ENCODE results near the gene GAS7.

GAS7 gene

GRCh38 chr17:10029129-10029528 is 169.3 kb downstream of the GAS7 start:
- no peak for TF ChIP-seq GLIS3 (CRISPR knock-in tag; IDR thresholded peaks at IDR 0.05)
- TF ChIP-seq CREB5 (CRISPR knock-in tag; IDR thresholded peaks at IDR 0.05; ENCODE audit: low read depth) = no peak
- TF ChIP-seq ZFP30 (CRISPR knock-in tag; IDR thresholded peaks at IDR 0.05) = no peak
- TF ChIP-seq TCF4 (CRISPR knock-in tag; IDR thresholded peaks at IDR 0.05; ENCODE audit: borderline replicate concordance) = no peak
- no peak for TF ChIP-seq ZC3H10 (CRISPR knock-in tag; IDR thresholded peaks at IDR 0.05)
- no peak for TF ChIP-seq CSRNP3 (CRISPR knock-in tag; IDR thresholded peaks at IDR 0.05)
- TF ChIP-seq CSDC2 (CRISPR knock-in tag; IDR thresholded peaks at IDR 0.05) = no peak
- TF ChIP-seq ARNTL (CRISPR knock-in tag; IDR thresholded peaks at IDR 0.05; ENCODE audit: borderline replicate concordance, low read depth) = no peak
- no peak for TF ChIP-seq SNAI2 (CRISPR knock-in tag; IDR thresholded peaks at IDR 0.05)
- no peak for TF ChIP-seq PPARA (CRISPR knock-in tag; IDR thresholded peaks at IDR 0.05; ENCODE audit: borderline replicate concordance)
- TF ChIP-seq POU6F1 (CRISPR knock-in tag; IDR thresholded peaks at IDR 0.05; ENCODE audit: borderline replicate concordance, low read depth) = no peak
- no peak for TF ChIP-seq TOX (CRISPR knock-in tag; IDR thresholded peaks at IDR 0.05; ENCODE audit: borderline replicate concordance)
- no peak for TF ChIP-seq BACH2 (CRISPR knock-in tag; IDR thresholded peaks at IDR 0.05; ENCODE audit: borderline replicate concordance)
- TF ChIP-seq ZNF8 (CRISPR knock-in tag; IDR thresholded peaks at IDR 0.05) = no peak
- no peak for TF ChIP-seq ESRRG (CRISPR knock-in tag; IDR thresholded peaks at IDR 0.05)
- no peak for TF ChIP-seq ISL1 (CRISPR knock-in tag; IDR thresholded peaks at IDR 0.05)
- TF ChIP-seq ZFP3 (CRISPR knock-in tag; IDR thresholded peaks at IDR 0.05) = no peak
- no peak for TF ChIP-seq ZNF70 (CRISPR knock-in tag; IDR thresholded peaks at IDR 0.05)
- no peak for TF ChIP-seq ZNF565 (CRISPR knock-in tag; conservative IDR thresholded peaks at IDR 0.05; ENCODE audit: low read depth)
- ATAC-seq = no peak

- no peak for TF ChIP-seq POU6F1 (CRISPR knock-in tag; IDR thresholded peaks at IDR 0.05; ENCODE audit: borderline replicate concordance, low read depth)
- no peak for TF ChIP-seq ZFP30 (CRISPR knock-in tag; IDR thresholded peaks at IDR 0.05)
- TF ChIP-seq RARB (CRISPR knock-in tag; IDR thresholded peaks at IDR 0.05) = no peak
- TF ChIP-seq ZC3H10 (CRISPR knock-in tag; IDR thresholded peaks at IDR 0.05) = no peak
- no peak for TF ChIP-seq SNAI2 (CRISPR knock-in tag; IDR thresholded peaks at IDR 0.05)
- TF ChIP-seq PATZ1 (CRISPR knock-in tag; IDR thresholded peaks at IDR 0.05; ENCODE audit: borderline replicate concordance) = no peak
- TF ChIP-seq ISL1 (CRISPR knock-in tag; IDR thresholded peaks at IDR 0.05) = no peak
- TF ChIP-seq ZNF565 (CRISPR knock-in tag; conservative IDR thresholded peaks at IDR 0.05; ENCODE audit: low read depth) = no peak
- TF ChIP-seq ZFP3 (CRISPR knock-in tag; IDR thresholded peaks at IDR 0.05) = no peak
- no peak for TF ChIP-seq BACH2 (CRISPR knock-in tag; IDR thresholded peaks at IDR 0.05; ENCODE audit: borderline replicate concordance)
- TF ChIP-seq CSRNP3 (CRISPR knock-in tag; IDR thresholded peaks at IDR 0.05) = no peak
- no peak for TF ChIP-seq GLIS3 (CRISPR knock-in tag; IDR thresholded peaks at IDR 0.05)
- TF ChIP-seq TOX (CRISPR knock-in tag; IDR thresholded peaks at IDR 0.05; ENCODE audit: borderline replicate concordance) = no peak
- no peak for TF ChIP-seq TCF4 (CRISPR knock-in tag; IDR thresholded peaks at IDR 0.05; ENCODE audit: borderline replicate concordance)
- no peak for TF ChIP-seq OSR1 (CRISPR knock-in tag; IDR thresholded peaks at IDR 0.05)
- TF ChIP-seq CREB5 (CRISPR knock-in tag; IDR thresholded peaks at IDR 0.05; ENCODE audit: low read depth) = no peak
- TF ChIP-seq ZNF70 (CRISPR knock-in tag; IDR thresholded peaks at IDR 0.05) = no peak
- TF ChIP-seq ZNF8 (CRISPR knock-in tag; IDR thresholded peaks at IDR 0.05) = no peak
Measured at GRCh38 chr17:10025976-10026901, 172.2 kb downstream of the GAS7 start.

More at GRCh38 chr17:10025976-10026901, 172.2 kb downstream of the GAS7 start:
- ATAC-seq = no peak
